Fibroblast of lung (primary cell): ENCODE results near the gene KCTD21. TPM values are rescaled to one million over a fixed set of nuclear protein-coding genes. Genes with fewer than 3 reads are reported as not detected.

Experiments used
- DNase-seq, 2 donors: peaks; one replicate each; pipeline versions ENCODE4 v3.0.0 to v3.0.0-alpha.2; 2010; ENCODE audit warnings: low read depth in 2 of 2
- H2AFZ ChIP-seq: 2 replicates; pipeline ENCODE4 v1.5.1; 2012; ENCODE audit warnings: low read length, control low read depth, inconsistent platforms
- H3K27ac ChIP-seq: 2 replicates; pipeline ENCODE4 v1.5.1; 2011; ENCODE audit warnings: low read length, control low read depth; ENCODE audit not compliant: insufficient read depth
- H3K27me3 ChIP-seq: 2 replicates; pipeline ENCODE4 v1.5.1; 2011; ENCODE audit warnings: mild to moderate bottlenecking, low read length; ENCODE audit not compliant: control insufficient read depth, insufficient read depth
- H3K36me3 ChIP-seq: 2 replicates; pipeline ENCODE4 v1.5.1; 2011; ENCODE audit warnings: low read length; ENCODE audit not compliant: control insufficient read depth, insufficient read depth
- H3K4me1 ChIP-seq: 2 replicates; pipeline ENCODE4 v1.5.1; 2011; ENCODE audit warnings: low read length; ENCODE audit not compliant: control insufficient read depth, insufficient read depth; ENCODE audit errors: extremely low read depth
- H3K4me2 ChIP-seq: 2 replicates; pipeline ENCODE4 v1.5.1; 2011; ENCODE audit warnings: low read length, control low read depth; ENCODE audit not compliant: insufficient read depth; ENCODE audit errors: extremely low read depth
- H3K4me3 ChIP-seq, 4 experiments: fragments of 200-600 bp in 1 of 4; sonication (generic) in 1 of 4; replicated peaks in 1 of 4; 2 replicates each; pipeline ENCODE4 v1.5.1; 2011 to 2016; ENCODE audit warnings: low read length in 4 of 4, low read depth in 3 of 4, mild to moderate bottlenecking in 3 of 4, control low read depth in 2 of 4, inconsistent platforms in 1 of 4, mixed read lengths in 1 of 4; ENCODE audit not compliant: insufficient read depth in 1 of 4; ENCODE audit errors: control extremely low read depth in 1 of 4
- H3K79me2 ChIP-seq: 2 replicates; pipeline ENCODE4 v1.5.1; 2012; ENCODE audit warnings: mild to moderate bottlenecking, low read length, inconsistent platforms; ENCODE audit not compliant: control insufficient read depth, insufficient read depth
- H3K9ac ChIP-seq: 2 replicates; pipeline ENCODE4 v1.5.1; 2011; ENCODE audit warnings: mild to moderate bottlenecking, low read length, control low read depth; ENCODE audit not compliant: insufficient read depth
- H3K9me3 ChIP-seq: 2 replicates; pipeline ENCODE4 v1.5.1; 2012; ENCODE audit warnings: low read depth, low read length; ENCODE audit not compliant: control insufficient read depth, insufficient read depth
- H4K20me1 ChIP-seq: 2 replicates; pipeline ENCODE4 v1.5.1; 2011; ENCODE audit warnings: low read length; ENCODE audit not compliant: control insufficient read depth, insufficient read depth; ENCODE audit errors: extremely low read depth
- CTCF ChIP-seq, 2 donors: IDR thresholded peaks in 1 of 2; conservative IDR thresholded peaks in 1 of 2; 1 replicate in 1 of 2; 2 replicates in 1 of 2; pipeline ENCODE4 v1.5.1; 2011 to 2012; ENCODE audit warnings: low read length in 2 of 2, control low read depth in 1 of 2, inconsistent platforms in 1 of 2, low read depth in 1 of 2, mild to moderate bottlenecking in 1 of 2
- EZH2 ChIP-seq: IDR thresholded peaks from 2 replicates; pipeline ENCODE4 v1.5.1; 2012; ENCODE audit warnings: low read length, control low read depth, mild to moderate bottlenecking; ENCODE audit errors: missing control alignments
- polyA plus RNA-seq, 2 donors: library from polyadenylated mRNA; depleted of rRNA in 1 of 2; stranded (reverse) in 1 of 2; unstranded in 1 of 2; fragments of >200 nt; gene quantifications; 2 replicates each; pipeline ENCODE4 v1.2.1, GENCODE V29; 2011 to 2012; ENCODE audit warnings: missing spikeins in 1 of 2
- total RNA-seq: library from RNA; depleted of rRNA; stranded (reverse); fragments of >200 nt; gene quantifications from 2 replicates; pipeline ENCODE4 v1.2.1, GENCODE V29; 2014

Gene KCTD21
- total and polyA plus RNA-seq, 2 donors (not counting 1 experiment from before 2014, with no cell fraction given): 8.1 to 15.9 TPM

- H3K79me2 ChIP-seq: no peaks in the 10 kb centered on the region
- peak overlapping the region; percentile 67 for H3K9ac ChIP-seq
- no peak for TF ChIP-seq CTCF (conservative IDR thresholded peaks at IDR 0.05 in 1 of 2, IDR thresholded peaks at IDR 0.05 in 1 of 2; ENCODE audit: low read depth in 1 of 2, low read length in 2 of 2)
- TF ChIP-seq EZH2: no peak
- H3K4me2 ChIP-seq: peak overlapping the region; percentile 38
- DNase-seq: peak; percentile 87 to 93
- H3K4me3 ChIP-seq: no peak overlapping the region
- H4K20me1 ChIP-seq: no peaks in the 10 kb centered on the region
- peaks cover 16% of the 10 kb centered on the region for H3K4me1 ChIP-seq
- H3K27ac ChIP-seq: peak overlapping the region; percentile 94
- no peaks in the 10 kb centered on the region for H3K9me3 ChIP-seq
- H3K36me3 ChIP-seq: peaks cover 4% of the 10 kb centered on the region
- peak overlapping the region; percentile 82 for H2AFZ ChIP-seq
- no peaks in the 10 kb centered on the region for H3K27me3 ChIP-seq
Measured at GRCh38 chr11:78168539-78169477, 19.6 kb downstream of the KCTD21 start.

GRCh38 chr11:78166855-78167469 is 21.5 kb downstream of the KCTD21 start:
- DNase-seq: no peak
- Histone ChIP-seq H2AFZ (no peak overlapping the region), H3K9ac (no peak overlapping the region), H3K4me2 (no peak overlapping the region), H3K4me1 (peaks cover 16% of the 10 kb centered on the region), H3K36me3 (peaks cover 2% of the 10 kb centered on the region), H3K79me2 (no peaks in the 10 kb centered on the region), H4K20me1 (no peaks in the 10 kb centered on the region), H3K4me3 (no peak overlapping the region), H3K27me3 (no peaks in the 10 kb centered on the region), H3K27ac (no peak overlapping the region), H3K9me3 (no peaks in the 10 kb centered on the region)
- TF ChIP-seq CTCF (conservative IDR thresholded peaks at IDR 0.05 in 1 of 2, IDR thresholded peaks at IDR 0.05 in 1 of 2; ENCODE audit: low read depth in 1 of 2, low read length in 2 of 2): no peak
- no peak for TF ChIP-seq EZH2

GRCh38 chr11:78164471-78164870 is 24.0 kb downstream of the KCTD21 start:
- no peaks in the 10 kb centered on the region for H4K20me1 ChIP-seq
- H3K4me2 ChIP-seq: no peak overlapping the region
- H3K4me1 ChIP-seq: peaks cover 10% of the 10 kb centered on the region
- no peaks in the 10 kb centered on the region for H3K79me2 ChIP-seq
- no peak overlapping the region for H3K9ac ChIP-seq
- no peak overlapping the region for H3K4me3 ChIP-seq
- H3K27me3 ChIP-seq: no peaks in the 10 kb centered on the region
- H3K36me3 ChIP-seq: no peaks in the 10 kb centered on the region
- H3K27ac ChIP-seq: no peak overlapping the region
- DNase-seq: no peak
- TF ChIP-seq EZH2 (no peak), CTCF (conservative IDR thresholded peaks at IDR 0.05 in 1 of 2, IDR thresholded peaks at IDR 0.05 in 1 of 2; ENCODE audit: low read depth in 1 of 2, low read length in 2 of 2) (no peak)
- H3K9me3 ChIP-seq: no peaks in the 10 kb centered on the region
- no peak overlapping the region for H2AFZ ChIP-seq
